Middle frontal gyrus (tissue), 1 donor: ENCODE results near the gene PLCH1.

ENCODE experiments used
- DNase-seq: peaks from one replicate; pipeline ENCODE4 v3.0.0-alpha.2; 2015; ENCODE audit warnings: low spot score; ENCODE audit errors: extremely low spot score

The PLCH1 gene

GRCh38 chr3:155745795-155746550 is 1.1 kb upstream of the PLCH1 start:
- no peak for DNase-seq

GRCh38 chr3:155744010-155744625 is 753 bp downstream of the PLCH1 start:
- peak; percentile 8 for DNase-seq

GRCh38 chr3:155743606-155744005 is 1.3 kb downstream of the PLCH1 start:
- no peak for DNase-seq

- no peak for DNase-seq
Observed at GRCh38 chr3:155742349-155742965, 2.4 kb downstream of the PLCH1 start.

- no peak for DNase-seq
Observed at GRCh38 chr3:155741603-155742002, 3.3 kb downstream of the PLCH1 start.

- no peak for DNase-seq
Observed at GRCh38 chr3:155741101-155741500, 3.8 kb downstream of the PLCH1 start.

GRCh38 chr3:155739154-155739553 is 5.7 kb downstream of the PLCH1 start:
- no peak for DNase-seq

- no peak for DNase-seq
Observed at GRCh38 chr3:155738580-155739076, 6.2 kb downstream of the PLCH1 start.

- no peak for DNase-seq
Observed at GRCh38 chr3:155737844-155738460, 6.9 kb downstream of the PLCH1 start.

- no peak for DNase-seq
Observed at GRCh38 chr3:155736381-155736780, 8.5 kb downstream of the PLCH1 start.

- no peak for DNase-seq
Observed at GRCh38 chr3:155730843-155731242, 14.0 kb downstream of the PLCH1 start.

GRCh38 chr3:155727836-155728235 is 17.0 kb downstream of the PLCH1 start:
- DNase-seq: no peak

GRCh38 chr3:155714295-155714718 is 30.6 kb downstream of the PLCH1 start:
- no peak for DNase-seq

- no peak for DNase-seq
Observed at GRCh38 chr3:155712008-155712407, 32.9 kb downstream of the PLCH1 start.

GRCh38 chr3:155704771-155705559 is 39.9 kb downstream of the PLCH1 start:
- no peak for DNase-seq

GRCh38 chr3:155704061-155704460 is 40.8 kb downstream of the PLCH1 start:
- no peak for DNase-seq

- no peak for DNase-seq
Observed at GRCh38 chr3:155702745-155703591, 41.9 kb downstream of the PLCH1 start.

- DNase-seq: peak; percentile 64
Observed at GRCh38 chr3:155701882-155702465, 42.9 kb downstream of the PLCH1 start.

- DNase-seq: no peak
Observed at GRCh38 chr3:155697542-155697941, 47.3 kb downstream of the PLCH1 start.

- DNase-seq: no peak
Observed at GRCh38 chr3:155690921-155691320, 54.0 kb downstream of the PLCH1 start.
